Measurements from ENCODE around the gene BUB3.

Gene BUB3

DNA sequence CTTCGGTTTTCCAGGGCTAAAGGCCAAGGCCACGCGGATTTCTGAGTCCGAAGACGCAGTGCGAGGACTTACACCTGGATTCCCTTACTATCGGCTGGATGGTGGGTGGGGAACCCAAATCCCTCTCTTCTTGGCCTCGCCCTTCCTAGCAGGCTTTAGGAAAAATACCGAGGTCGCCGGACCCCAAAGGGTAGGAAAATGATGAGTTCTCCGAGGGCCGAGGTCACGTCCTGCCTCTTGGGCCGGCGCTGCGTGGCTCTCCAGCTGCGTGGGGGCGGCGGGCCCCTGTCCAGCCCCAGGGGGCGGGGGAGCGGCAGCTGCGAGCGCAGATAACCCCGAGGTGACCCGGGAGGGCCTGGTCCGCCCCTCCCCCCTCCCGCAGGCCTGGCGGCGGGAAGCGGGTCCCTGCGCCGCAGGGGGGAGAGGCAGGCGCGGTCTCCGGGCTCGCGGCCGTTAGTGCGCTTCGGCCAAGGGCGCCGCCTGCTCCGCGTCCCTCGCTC lies 19.2 kb upstream of the BUB3 start:
- Histone ChIP-seq H3K9me3 (ENCODE audit: control insufficient read depth, insufficient read depth, low read length) (no peaks in the 10 kb centered on the region), H3K36me3 (ENCODE audit: control insufficient read depth, insufficient read depth, low read length) (no peaks in the 10 kb centered on the region), H3K9ac (ENCODE audit: low read depth, low read length) (no peak overlapping the region), H3K27ac (ENCODE audit: low read depth, low read length) (no peak overlapping the region), H3K27me3 (ENCODE audit: control insufficient read depth, insufficient read depth, low read length) (peaks cover 100% of the 10 kb centered on the region), H3K4me3 (ENCODE audit: low read depth, low read length) (peak overlapping the region; percentile 57; the same call in 1 of the 2 replicates), H3K4me1 (ENCODE audit: control insufficient read depth, insufficient read depth, low read length) (peaks cover 21% of the 10 kb centered on the region)

DNA sequence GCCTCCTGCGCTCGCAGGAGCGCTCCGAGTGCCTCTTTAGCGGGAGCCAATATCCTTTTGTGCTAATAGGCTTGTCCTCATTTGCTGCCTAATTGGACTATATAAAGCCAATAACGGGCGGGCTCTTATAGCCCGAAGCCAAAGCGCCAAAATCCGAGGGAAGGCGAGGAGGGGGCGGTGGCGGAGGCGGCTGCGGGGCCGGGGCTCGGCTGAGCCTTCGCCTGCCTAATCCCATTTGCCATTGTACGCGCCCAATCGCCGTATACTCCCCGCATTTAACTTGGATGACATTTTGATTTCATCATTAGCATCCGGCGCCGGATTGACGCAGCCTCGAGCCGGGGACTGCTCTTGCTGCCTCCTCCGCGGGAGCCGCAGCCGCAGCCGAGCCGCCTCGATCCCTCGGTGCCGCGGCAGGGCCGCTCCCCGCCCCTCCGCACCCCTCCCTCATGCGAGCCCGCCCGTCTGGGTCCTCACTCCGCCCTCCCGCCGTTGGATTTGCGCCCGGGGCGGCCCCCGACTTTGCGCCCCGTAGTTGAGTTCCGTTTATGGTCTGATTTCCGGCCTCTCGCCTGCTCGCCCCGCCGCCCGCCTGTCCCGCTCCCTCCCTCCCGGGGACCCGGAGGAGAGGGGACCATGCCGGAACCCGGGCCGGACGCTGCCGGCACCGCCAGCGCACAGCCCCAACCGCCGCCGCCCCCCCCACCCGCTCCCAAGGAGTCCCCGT lies 18.6 kb upstream of the BUB3 start, which contains the start of gene HMX3:
Gene HMX3, plus strand, starts transcription at position 556 of the 727 bp plus-strand sequence. Its CDS starts 81 bp downstream, at position 637.
- H3K27me3 ChIP-seq (ENCODE audit: control insufficient read depth, insufficient read depth, low read length) = peaks cover 100% of the 10 kb centered on the region
- no peaks in the 10 kb centered on the region for H3K9me3 ChIP-seq (ENCODE audit: control insufficient read depth, insufficient read depth, low read length)
- H3K9ac ChIP-seq (ENCODE audit: low read depth, low read length) = no peak within 1 kb of the TSS
- peak within 1 kb of the TSS; percentile 57 for H3K4me3 ChIP-seq (ENCODE audit: low read depth, low read length)
- H3K36me3 ChIP-seq (ENCODE audit: control insufficient read depth, insufficient read depth, low read length) = no peaks in the 10 kb centered on the region
- peaks cover 25% of the 10 kb centered on the region for H3K4me1 ChIP-seq (ENCODE audit: control insufficient read depth, insufficient read depth, low read length)
- no peak within 1 kb of the TSS for H3K27ac ChIP-seq (ENCODE audit: low read depth, low read length)

DNA sequence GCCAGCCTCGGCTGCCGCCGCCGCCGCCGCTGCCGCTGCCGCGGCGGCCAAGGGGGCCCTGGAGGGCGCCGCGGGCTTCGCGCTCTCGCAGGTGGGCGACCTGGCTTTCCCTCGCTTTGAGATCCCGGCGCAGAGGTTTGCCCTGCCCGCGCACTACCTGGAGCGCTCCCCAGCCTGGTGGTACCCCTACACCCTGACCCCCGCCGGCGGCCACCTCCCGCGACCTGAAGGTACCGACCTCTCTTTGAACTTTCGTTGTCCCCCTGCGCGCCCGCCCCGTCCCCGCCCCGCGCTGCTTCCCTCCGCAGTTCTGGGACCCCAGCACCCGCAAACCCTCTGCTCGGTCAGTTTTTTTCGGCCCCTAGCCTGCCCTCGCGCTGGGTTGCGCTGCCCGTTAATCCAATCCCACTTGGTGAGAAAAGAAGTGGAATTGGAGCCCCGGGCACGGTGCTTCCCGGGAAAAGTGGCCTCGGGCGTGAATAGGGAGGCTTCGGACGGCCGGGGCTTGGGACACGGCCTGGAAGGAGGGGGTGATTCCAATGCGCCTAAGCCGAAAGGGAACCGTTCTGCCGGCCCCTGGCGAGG lies 17.9 kb upstream of the BUB3 start:
- no peaks in the 10 kb centered on the region for H3K9me3 ChIP-seq (ENCODE audit: control insufficient read depth, insufficient read depth, low read length)
- no peaks in the 10 kb centered on the region for H3K36me3 ChIP-seq (ENCODE audit: control insufficient read depth, insufficient read depth, low read length)
- H3K4me3 ChIP-seq (ENCODE audit: low read depth, low read length) = peak overlapping the region; percentile 57; the same call in 1 of the 2 replicates
- peaks cover 26% of the 10 kb centered on the region for H3K4me1 ChIP-seq (ENCODE audit: control insufficient read depth, insufficient read depth, low read length)
- H3K27me3 ChIP-seq (ENCODE audit: control insufficient read depth, insufficient read depth, low read length) = peaks cover 100% of the 10 kb centered on the region
- no peak overlapping the region for H3K9ac ChIP-seq (ENCODE audit: low read depth, low read length)
- H3K27ac ChIP-seq (ENCODE audit: low read depth, low read length) = no peak overlapping the region

DNA sequence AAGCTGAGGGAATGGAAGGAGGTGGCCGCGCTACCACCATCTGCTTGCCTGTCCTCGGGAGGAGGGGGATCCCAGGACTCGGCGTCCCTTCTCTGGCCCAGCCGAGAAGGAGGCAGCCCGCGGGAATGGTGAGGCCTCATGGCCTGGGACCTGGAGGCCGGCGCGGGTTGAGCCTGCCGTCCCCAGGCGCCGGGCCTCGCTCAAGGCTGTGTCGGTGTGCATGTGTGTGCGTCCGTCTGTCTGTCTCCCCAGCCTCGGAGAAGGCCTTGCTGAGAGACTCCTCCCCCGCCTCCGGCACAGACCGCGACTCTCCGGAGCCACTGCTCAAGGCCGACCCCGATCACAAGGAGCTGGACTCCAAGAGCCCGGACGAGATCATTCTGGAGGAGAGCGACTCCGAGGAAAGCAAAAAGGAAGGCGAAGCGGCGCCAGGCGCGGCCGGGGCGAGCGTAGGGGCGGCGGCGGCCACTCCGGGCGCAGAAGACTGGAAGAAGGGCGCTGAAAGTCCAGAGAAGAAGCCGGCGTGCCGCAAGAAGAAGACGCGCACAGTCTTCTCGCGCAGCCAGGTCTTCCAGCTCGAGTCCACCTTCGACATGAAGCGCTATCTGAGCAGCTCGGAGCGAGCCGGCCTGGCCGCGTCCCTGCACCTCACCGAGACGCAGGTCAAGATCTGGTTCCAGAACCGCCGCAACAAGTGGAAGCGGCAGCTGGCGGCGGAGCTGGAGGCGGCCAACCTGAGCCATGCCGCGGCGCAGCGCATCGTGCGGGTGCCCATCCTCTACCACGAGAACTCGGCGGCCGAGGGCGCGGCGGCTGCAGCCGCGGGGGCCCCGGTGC lies 17.2 kb upstream of the BUB3 start:
- Histone ChIP-seq H3K4me1 (ENCODE audit: control insufficient read depth, insufficient read depth, low read length) (peaks cover 26% of the 10 kb centered on the region), H3K4me3 (ENCODE audit: low read depth, low read length) (peak overlapping the region; percentile 57), H3K9ac (ENCODE audit: low read depth, low read length) (no peak overlapping the region), H3K36me3 (ENCODE audit: control insufficient read depth, insufficient read depth, low read length) (no peaks in the 10 kb centered on the region), H3K27ac (ENCODE audit: low read depth, low read length) (no peak overlapping the region), H3K9me3 (ENCODE audit: control insufficient read depth, insufficient read depth, low read length) (no peaks in the 10 kb centered on the region), H3K27me3 (ENCODE audit: control insufficient read depth, insufficient read depth, low read length) (peaks cover 100% of the 10 kb centered on the region)

DNA sequence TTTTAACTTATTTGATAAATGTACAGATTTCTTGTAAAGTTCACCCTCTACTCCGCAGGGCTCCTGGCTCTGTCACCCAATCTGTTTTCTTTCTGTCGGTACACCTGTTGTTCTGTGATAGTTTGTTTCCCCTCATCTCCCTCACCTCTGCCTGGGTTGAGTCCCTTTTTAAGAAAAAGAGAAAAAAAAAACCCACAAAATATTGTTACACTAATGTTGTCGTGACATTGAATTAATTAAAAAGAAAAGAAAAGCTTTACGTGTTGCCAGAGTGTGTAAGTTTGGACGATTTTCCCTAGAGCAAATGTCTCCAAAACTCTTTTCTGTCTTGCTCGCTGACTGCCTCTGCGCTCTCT lies 15.1 kb upstream of the BUB3 start:
- Histone ChIP-seq H3K4me3 (ENCODE audit: low read depth, low read length) (no peak overlapping the region), H3K27ac (ENCODE audit: low read depth, low read length) (no peak overlapping the region), H3K9ac (ENCODE audit: low read depth, low read length) (no peak overlapping the region), H3K36me3 (ENCODE audit: control insufficient read depth, insufficient read depth, low read length) (no peaks in the 10 kb centered on the region), H3K4me1 (ENCODE audit: control insufficient read depth, insufficient read depth, low read length) (peaks cover 22% of the 10 kb centered on the region), H3K27me3 (ENCODE audit: control insufficient read depth, insufficient read depth, low read length) (peaks cover 100% of the 10 kb centered on the region), H3K9me3 (ENCODE audit: control insufficient read depth, insufficient read depth, low read length) (no peaks in the 10 kb centered on the region)

DNA sequence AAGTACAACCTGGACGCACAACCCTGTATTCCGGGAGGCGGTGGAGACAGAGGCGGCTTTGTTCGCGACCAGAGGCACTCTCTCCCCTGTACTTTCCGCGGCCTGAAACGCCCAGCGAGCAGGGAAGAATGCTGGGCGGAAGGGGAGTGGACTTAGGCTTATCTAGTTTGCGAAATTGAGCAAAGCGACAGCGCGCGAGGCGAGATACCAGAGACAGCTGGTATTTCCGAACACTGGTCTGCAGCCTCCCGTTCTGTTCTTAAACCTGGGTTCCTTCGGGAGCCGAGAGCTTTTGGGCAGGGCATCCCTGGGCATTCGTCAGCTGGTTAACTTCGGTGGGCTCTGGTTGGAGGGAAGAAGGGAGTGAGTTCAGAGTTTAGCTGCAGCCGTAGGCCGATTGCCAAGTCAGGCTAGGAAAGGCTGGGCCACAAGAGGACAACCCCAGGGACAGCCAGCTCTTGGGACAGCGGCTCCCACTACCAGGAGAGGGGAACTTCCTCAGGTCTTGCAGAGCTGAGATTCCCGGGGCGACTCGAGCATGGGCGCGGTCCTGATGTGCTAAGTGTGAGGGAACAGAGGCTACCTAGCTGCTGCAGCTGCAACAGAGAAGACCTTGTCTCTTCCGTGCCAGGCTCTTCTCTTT lies 14.6 kb upstream of the BUB3 start:
- Histone ChIP-seq H3K4me3 (ENCODE audit: low read depth, low read length) (peak overlapping the region; percentile 18; the same call in 1 of the 2 replicates), H3K27ac (ENCODE audit: low read depth, low read length) (no peak overlapping the region), H3K36me3 (ENCODE audit: control insufficient read depth, insufficient read depth, low read length) (no peaks in the 10 kb centered on the region), H3K4me1 (ENCODE audit: control insufficient read depth, insufficient read depth, low read length) (peaks cover 18% of the 10 kb centered on the region; the same call in 1 of the 2 replicates), H3K9me3 (ENCODE audit: control insufficient read depth, insufficient read depth, low read length) (no peaks in the 10 kb centered on the region), H3K9ac (ENCODE audit: low read depth, low read length) (no peak overlapping the region), H3K27me3 (ENCODE audit: control insufficient read depth, insufficient read depth, low read length) (peaks cover 100% of the 10 kb centered on the region)

DNA sequence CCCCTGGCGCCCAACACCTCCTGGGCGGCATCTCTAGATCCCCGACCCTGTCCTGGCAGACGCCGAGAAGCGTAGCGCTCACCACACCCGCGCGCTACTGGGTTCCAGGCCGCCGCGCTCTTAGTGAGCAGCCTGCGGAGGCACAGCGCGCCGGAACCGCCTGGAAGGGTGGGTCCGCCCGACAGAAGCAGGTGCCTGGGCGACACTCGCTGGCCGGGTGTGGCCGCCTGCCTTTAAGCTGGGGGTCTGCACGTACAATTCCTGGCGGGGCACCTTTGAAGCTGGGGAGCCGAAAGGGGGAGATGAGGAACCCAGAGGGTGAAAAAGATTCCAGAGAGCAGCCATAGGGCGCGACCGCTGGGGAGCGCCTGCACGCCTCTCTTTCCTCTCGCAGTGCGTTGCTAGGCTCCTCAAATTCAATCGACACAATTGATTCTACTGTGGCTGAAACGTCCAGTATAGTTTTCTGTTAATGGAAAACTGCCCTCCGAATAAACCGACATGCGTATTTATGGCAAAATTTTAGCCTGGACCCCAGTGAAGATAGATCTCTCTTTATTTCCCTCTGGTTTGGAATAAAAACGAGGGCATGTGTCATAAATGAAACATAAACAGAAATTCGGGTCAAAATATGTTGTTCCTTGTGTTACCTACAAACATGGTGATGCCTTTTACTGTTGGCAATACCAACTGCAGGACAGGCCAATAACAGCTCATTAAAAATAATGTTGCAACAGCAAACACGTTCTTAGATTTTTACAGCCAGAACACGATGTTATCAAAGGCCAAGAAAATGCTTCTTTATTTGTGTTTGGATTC lies 13.8 kb upstream of the BUB3 start:
- peaks cover 100% of the 10 kb centered on the region for H3K27me3 ChIP-seq (ENCODE audit: control insufficient read depth, insufficient read depth, low read length)
- peak overlapping the region; percentile 18; the same call in 1 of the 2 replicates for H3K4me3 ChIP-seq (ENCODE audit: low read depth, low read length)
- no peak overlapping the region for H3K27ac ChIP-seq (ENCODE audit: low read depth, low read length)
- no peaks in the 10 kb centered on the region for H3K9me3 ChIP-seq (ENCODE audit: control insufficient read depth, insufficient read depth, low read length)
- peaks cover 21% of the 10 kb centered on the region for H3K4me1 ChIP-seq (ENCODE audit: control insufficient read depth, insufficient read depth, low read length)
- no peaks in the 10 kb centered on the region for H3K36me3 ChIP-seq (ENCODE audit: control insufficient read depth, insufficient read depth, low read length)
- no peak overlapping the region for H3K9ac ChIP-seq (ENCODE audit: low read depth, low read length)

DNA sequence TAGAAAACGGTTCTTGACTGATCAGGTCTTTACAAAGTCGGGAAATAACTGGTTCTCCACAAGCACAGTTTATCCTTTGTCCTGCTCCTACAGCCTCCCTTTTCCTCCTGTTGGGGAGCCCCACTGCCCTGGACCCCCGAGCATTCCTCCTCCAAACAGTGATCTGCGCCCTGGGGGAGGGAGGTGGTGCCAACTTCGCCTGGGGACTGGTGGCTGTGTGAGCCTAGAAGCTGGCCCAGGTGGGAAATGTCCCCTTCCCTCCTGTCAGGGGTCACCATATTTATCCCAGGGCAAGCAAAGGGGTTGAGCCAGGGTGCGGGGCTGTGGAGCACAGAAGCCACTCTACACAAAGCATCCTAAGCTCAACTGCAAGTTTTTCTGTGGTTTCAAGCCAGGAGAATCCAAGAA lies 13.2 kb upstream of the BUB3 start:
- Histone ChIP-seq H3K9me3 (ENCODE audit: control insufficient read depth, insufficient read depth, low read length) (no peaks in the 10 kb centered on the region), H3K27ac (ENCODE audit: low read depth, low read length) (no peak overlapping the region), H3K9ac (ENCODE audit: low read depth, low read length) (no peak overlapping the region), H3K4me1 (ENCODE audit: control insufficient read depth, insufficient read depth, low read length) (peaks cover 21% of the 10 kb centered on the region), H3K27me3 (ENCODE audit: control insufficient read depth, insufficient read depth, low read length) (peaks cover 100% of the 10 kb centered on the region), H3K4me3 (ENCODE audit: low read depth, low read length) (no peak overlapping the region), H3K36me3 (ENCODE audit: control insufficient read depth, insufficient read depth, low read length) (no peaks in the 10 kb centered on the region)

DNA sequence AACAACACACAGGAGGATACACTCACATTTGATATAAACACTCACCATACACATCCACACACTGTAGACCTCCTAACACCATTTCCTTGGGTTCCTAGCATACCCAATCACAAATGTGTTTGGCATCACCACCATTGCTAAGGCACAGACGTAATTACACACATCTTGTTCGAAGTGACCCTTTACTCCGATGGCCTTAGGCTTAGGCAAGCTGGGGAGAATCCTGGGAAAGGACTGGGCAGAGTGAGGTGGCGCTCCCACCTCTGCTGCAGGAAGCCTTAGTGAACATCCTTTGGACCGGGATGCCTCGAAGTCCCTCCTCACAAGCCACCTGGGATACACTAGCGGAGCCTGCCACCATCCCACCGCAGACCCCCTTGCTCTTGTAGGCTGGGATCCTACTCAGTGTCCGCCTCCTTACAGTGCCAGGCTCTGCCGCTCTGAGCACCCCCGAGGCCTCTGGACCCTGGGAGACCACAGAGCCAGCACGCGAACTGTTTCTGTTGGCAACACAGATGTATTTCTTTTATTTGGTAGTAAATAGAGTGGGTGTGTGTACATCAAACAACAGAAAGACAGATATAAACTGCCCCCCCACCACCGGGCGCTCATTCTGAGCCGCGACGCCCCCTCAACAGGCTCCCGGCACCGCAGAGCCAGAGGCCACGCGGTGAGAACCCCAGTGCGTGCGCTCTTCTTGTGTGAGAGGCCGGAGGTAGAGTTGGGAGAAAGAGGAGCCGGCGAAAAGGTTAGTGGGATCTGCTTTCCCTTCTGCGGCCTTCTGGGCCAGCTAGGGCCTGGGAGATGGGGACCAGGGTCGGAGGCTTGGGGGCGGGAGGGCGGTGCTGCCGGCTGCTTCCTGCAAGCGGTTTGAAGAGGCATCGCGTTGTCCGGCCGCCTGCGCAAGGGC lies 12.2 kb upstream of the BUB3 start:
- H3K36me3 ChIP-seq (ENCODE audit: control insufficient read depth, insufficient read depth, low read length) = no peaks in the 10 kb centered on the region
- peaks cover 24% of the 10 kb centered on the region for H3K4me1 ChIP-seq (ENCODE audit: control insufficient read depth, insufficient read depth, low read length)
- no peaks in the 10 kb centered on the region for H3K9me3 ChIP-seq (ENCODE audit: control insufficient read depth, insufficient read depth, low read length)
- H3K9ac ChIP-seq (ENCODE audit: low read depth, low read length) = no peak overlapping the region
- no peak overlapping the region for H3K4me3 ChIP-seq (ENCODE audit: low read depth, low read length)
- peaks cover 100% of the 10 kb centered on the region for H3K27me3 ChIP-seq (ENCODE audit: control insufficient read depth, insufficient read depth, low read length)
- no peak overlapping the region for H3K27ac ChIP-seq (ENCODE audit: low read depth, low read length)
